ENCODE measurements around the gene ARMC9.

DNA sequence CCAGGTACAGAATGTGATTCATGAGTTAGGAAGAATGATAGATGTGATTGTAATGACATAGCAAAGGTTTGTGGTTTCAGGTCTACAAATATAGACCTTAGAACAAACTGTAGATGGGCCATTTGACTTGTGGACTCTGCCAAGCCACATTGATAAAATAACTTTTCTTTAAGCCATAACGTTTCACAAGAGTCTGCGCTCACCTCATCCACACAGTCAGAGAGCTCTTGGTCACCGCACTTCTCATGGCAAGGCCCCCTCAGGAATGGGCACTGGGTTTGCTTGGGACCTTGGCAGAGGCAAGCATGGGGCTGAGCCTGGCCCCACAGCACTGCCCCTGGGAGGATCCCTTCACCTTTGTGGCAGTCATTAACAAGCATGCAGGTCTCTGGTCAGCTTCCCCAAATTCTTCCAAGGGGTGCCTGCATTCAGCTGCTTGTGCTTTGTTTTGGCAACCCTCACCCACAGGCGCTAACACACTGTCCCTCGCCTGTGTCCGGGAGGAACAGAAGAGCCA lies 14.0 kb downstream of the ARMC9 start:
- TF ChIP-seq ZNF639 (tag by site-specific recombination; IDR thresholded peaks at IDR 0.05) (no peak), ZNF274 (IDR thresholded peaks at IDR 0.05; ENCODE audit: low read length) (no peak), ZNF274 (tag by site-specific recombination; IDR thresholded peaks at IDR 0.05; ENCODE audit: borderline replicate concordance) (no peak), ZNF394 (tag by site-specific recombination; IDR thresholded peaks at IDR 0.05; ENCODE audit: borderline replicate concordance) (no peak), ZNF473 (tag by site-specific recombination; IDR thresholded peaks at IDR 0.05) (no peak), ZNF140 (tag by site-specific recombination; IDR thresholded peaks at IDR 0.05) (no peak), ZNF48 (tag by site-specific recombination; IDR thresholded peaks at IDR 0.05) (no peak), RBAK (tag by site-specific recombination; IDR thresholded peaks at IDR 0.05) (no peak), ZEB2 (tag by site-specific recombination; IDR thresholded peaks at IDR 0.05) (no peak), ZNF324 (tag by site-specific recombination; IDR thresholded peaks at IDR 0.05) (no peak), OVOL3 (tag by site-specific recombination; IDR thresholded peaks at IDR 0.05) (no peak), ZSCAN30 (tag by site-specific recombination; IDR thresholded peaks at IDR 0.05) (no peak), GLI2 (tag by site-specific recombination; IDR thresholded peaks at IDR 0.05; ENCODE audit: borderline replicate concordance, low read depth) (no peak)
- TF ChIP-seq, protein P1, sequence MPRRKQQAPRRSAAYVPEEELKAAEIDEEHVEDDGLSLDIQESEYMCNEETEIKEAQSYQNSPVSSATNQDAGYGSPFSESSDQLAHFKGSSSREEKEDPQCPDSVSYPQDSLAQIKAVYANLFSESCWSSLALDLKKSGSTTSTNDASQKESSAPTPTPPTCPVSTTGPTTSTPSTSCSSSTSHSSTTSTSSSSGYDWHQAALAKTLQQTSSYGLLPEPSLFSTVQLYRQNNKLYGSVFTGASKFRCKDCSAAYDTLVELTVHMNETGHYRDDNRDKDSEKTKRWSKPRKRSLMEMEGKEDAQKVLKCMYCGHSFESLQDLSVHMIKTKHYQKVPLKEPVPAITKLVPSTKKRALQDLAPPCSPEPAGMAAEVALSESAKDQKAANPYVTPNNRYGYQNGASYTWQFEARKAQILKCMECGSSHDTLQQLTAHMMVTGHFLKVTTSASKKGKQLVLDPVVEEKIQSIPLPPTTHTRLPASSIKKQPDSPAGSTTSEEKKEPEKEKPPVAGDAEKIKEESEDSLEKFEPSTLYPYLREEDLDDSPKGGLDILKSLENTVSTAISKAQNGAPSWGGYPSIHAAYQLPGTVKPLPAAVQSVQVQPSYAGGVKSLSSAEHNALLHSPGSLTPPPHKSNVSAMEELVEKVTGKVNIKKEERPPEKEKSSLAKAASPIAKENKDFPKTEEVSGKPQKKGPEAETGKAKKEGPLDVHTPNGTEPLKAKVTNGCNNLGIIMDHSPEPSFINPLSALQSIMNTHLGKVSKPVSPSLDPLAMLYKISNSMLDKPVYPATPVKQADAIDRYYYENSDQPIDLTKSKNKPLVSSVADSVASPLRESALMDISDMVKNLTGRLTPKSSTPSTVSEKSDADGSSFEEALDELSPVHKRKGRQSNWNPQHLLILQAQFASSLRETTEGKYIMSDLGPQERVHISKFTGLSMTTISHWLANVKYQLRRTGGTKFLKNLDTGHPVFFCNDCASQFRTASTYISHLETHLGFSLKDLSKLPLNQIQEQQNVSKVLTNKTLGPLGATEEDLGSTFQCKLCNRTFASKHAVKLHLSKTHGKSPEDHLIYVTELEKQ (tag by site-specific recombination; IDR thresholded peaks at IDR 0.05; ENCODE audit: borderline replicate concordance) = no peak
- TF ChIP-seq, protein P2, sequence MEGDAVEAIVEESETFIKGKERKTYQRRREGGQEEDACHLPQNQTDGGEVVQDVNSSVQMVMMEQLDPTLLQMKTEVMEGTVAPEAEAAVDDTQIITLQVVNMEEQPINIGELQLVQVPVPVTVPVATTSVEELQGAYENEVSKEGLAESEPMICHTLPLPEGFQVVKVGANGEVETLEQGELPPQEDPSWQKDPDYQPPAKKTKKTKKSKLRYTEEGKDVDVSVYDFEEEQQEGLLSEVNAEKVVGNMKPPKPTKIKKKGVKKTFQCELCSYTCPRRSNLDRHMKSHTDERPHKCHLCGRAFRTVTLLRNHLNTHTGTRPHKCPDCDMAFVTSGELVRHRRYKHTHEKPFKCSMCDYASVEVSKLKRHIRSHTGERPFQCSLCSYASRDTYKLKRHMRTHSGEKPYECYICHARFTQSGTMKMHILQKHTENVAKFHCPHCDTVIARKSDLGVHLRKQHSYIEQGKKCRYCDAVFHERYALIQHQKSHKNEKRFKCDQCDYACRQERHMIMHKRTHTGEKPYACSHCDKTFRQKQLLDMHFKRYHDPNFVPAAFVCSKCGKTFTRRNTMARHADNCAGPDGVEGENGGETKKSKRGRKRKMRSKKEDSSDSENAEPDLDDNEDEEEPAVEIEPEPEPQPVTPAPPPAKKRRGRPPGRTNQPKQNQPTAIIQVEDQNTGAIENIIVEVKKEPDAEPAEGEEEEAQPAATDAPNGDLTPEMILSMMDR (tag by site-specific recombination; IDR thresholded peaks at IDR 0.05) = no peak
